ENCODE measurements around the gene PRR14.
A peak's percentile ranks its signal among the peaks of the same experiment; 100 is the strongest.
"Not testable (repeated sequence)": the region's sequence is repeated elsewhere in the genome, so short reads cannot be mapped to it uniquely, and the experiment has no call there.

PRR14 gene

GRCh38 chr16:30650369-30651123, at the start of gene PRR14:
Gene PRR14 (plus strand): TSS chr16:30650960. CDS start chr16:30651646, 686 bp downstream.
- peak; percentile 98 for DNase-seq

GRCh38 chr16:30601966-30602365, 48.8 kb upstream of the PRR14 start:
- DNase-seq, result no peak

- DNase-seq, result no peak
Measured at GRCh38 chr16:30602616-30603277, 48.0 kb upstream of the PRR14 start.

- DNase-seq, result no peak
Measured at GRCh38 chr16:30603945-30604315, 46.8 kb upstream of the PRR14 start.

GRCh38 chr16:30604316-30604947, 46.3 kb upstream of the PRR14 start:
- no peak for DNase-seq

- no peak for DNase-seq
Measured at GRCh38 chr16:30605158-30605557, 45.6 kb upstream of the PRR14 start.

- no peak for DNase-seq
Measured at GRCh38 chr16:30606004-30606403, 44.8 kb upstream of the PRR14 start.

- no peak for DNase-seq
Measured at GRCh38 chr16:30609002-30609925, 41.5 kb upstream of the PRR14 start.

GRCh38 chr16:30609926-30610839, 40.6 kb upstream of the PRR14 start, which contains the start of gene ZNF689:
Gene ZNF689 (minus strand): TSS chr16:30610389. CDS start chr16:30610041, 348 bp downstream.
- DNase-seq, result peak; percentile 96

- DNase-seq, result no peak
Measured at GRCh38 chr16:30615358-30616091, 35.2 kb upstream of the PRR14 start.

- no peak for DNase-seq
Measured at GRCh38 chr16:30619202-30619601, 31.6 kb upstream of the PRR14 start.

GRCh38 chr16:30619638-30620037, 31.1 kb upstream of the PRR14 start:
- no peak for DNase-seq

GRCh38 chr16:30620169-30620568, 30.6 kb upstream of the PRR14 start:
- DNase-seq, result no peak

GRCh38 chr16:30621765-30622164, 29.0 kb upstream of the PRR14 start:
- no peak for DNase-seq

- no peak for DNase-seq
Measured at GRCh38 chr16:30622455-30623032, 28.2 kb upstream of the PRR14 start.

- DNase-seq, result no peak
Measured at GRCh38 chr16:30623536-30624283, 27.1 kb upstream of the PRR14 start.

- DNase-seq, result no peak
Measured at GRCh38 chr16:30626236-30626635, 24.5 kb upstream of the PRR14 start.

- DNase-seq, result peak; percentile 58
Measured at GRCh38 chr16:30628628-30629540, 21.9 kb upstream of the PRR14 start.

- not testable (repeated sequence) for DNase-seq
Measured at GRCh38 chr16:30632454-30632853, 18.3 kb upstream of the PRR14 start.

Data from T1000 (cell line).